HG03439 (cell line): ENCODE results near the gene ZBED5.
"Not testable (repeated sequence)": the region's sequence is repeated elsewhere in the genome, so short reads cannot be mapped to it uniquely, and the experiment has no call there.

Experiments used
- ATAC-seq: cut with Tn5 transposase; IDR thresholded peaks from one replicate; pipeline ENCODE4 v1.9.1; 2021; ENCODE audit warnings: mild to moderate bottlenecking, moderate library complexity; ENCODE audit not compliant: unreplicated experiment

The ZBED5 gene

DNA sequence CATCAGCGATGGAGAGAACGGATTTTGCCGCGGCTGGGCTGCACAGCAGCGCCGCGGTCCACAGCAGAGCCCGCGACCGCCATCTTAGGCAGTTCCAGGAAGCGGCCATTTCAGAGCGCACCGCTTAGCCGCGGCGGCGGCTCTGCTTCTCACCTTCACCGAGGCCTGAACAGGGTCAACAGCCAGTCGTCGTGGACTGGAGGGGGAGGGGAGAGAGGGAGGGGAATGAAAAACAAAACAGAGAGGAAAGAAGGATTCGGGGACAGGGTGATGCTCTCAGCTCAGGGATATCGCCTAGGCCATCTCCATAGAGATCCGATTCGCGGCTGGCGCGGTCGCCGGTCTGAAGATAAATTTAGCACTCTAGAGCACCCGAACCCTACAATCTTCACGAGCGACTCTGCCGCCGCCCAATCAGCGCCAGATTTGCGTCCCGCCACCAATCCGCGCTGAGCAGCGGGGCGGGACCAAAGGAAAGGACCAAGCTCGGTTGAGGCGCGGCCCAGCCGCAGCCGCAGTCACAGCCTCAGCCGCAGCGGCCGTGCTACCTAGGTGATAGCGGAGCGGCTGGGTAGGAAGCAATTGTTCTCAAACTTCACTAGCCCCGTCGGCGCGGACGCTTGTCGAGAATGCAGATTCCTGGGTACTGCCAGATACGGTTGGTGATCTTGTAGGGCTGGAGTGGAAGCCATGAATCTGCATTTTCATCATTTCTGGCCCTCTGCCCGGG is at the start of gene ZBED5:
ZBED5 (minus strand) TSS at position 345 of the 730 bp plus-strand sequence. CDS start 3,108 bp downstream, outside the sequence.
- peak; percentile 92 for ATAC-seq

DNA sequence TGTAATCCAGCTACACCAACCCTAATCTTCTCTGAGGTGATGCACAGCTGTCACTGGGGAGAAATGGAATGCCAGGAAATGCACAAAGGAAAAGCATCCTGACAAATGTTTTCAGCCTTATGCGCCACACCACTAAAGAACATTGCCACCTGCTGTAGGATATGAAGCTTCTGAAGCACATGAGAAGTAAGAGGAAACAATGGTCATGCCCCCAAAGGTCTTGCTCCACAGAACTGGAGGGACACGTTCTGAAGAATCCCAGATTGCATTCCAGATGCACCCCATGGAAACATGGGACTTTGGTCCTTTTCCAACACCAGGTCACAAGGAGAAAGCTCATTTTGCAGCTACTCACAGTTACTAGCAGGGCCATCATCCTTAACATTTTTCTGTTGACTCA is 48.7 kb upstream of the ZBED5 start:
- no peak for ATAC-seq

DNA sequence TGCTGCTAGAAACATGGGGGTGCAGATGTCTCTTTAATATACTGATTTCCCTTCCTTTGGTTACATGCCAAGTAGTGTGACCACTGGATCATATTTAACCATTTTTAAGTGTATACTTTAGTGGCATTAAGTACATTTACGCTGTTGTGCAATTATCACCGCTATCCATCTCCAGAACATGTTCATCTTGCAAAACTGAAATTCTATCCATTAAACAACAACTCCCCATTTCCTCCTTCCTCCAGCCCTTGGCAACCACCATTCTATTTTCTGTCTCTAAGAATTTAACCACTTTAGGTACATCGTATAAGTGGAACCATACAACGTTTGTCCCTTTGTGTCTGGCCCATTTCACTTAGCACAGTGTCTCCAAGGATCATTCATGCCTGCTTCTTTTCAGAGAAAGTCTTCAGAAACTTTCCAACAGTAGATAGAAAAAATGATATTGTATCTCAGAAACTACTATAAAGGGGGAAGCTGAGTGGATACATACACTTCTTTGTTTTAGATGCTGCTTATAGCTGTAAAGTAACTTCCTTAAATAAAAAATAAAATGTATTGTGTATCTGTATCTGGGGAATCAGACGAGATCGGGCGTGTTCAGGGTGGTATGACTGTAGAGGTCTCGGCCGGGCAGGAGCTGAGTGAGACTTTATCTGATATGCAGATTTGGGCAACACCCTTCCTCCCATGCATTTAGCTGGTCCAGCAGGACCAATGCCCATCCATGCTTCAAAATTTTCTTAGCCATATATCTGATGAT is 44.6 kb upstream of the ZBED5 start:
- no peak for ATAC-seq

DNA sequence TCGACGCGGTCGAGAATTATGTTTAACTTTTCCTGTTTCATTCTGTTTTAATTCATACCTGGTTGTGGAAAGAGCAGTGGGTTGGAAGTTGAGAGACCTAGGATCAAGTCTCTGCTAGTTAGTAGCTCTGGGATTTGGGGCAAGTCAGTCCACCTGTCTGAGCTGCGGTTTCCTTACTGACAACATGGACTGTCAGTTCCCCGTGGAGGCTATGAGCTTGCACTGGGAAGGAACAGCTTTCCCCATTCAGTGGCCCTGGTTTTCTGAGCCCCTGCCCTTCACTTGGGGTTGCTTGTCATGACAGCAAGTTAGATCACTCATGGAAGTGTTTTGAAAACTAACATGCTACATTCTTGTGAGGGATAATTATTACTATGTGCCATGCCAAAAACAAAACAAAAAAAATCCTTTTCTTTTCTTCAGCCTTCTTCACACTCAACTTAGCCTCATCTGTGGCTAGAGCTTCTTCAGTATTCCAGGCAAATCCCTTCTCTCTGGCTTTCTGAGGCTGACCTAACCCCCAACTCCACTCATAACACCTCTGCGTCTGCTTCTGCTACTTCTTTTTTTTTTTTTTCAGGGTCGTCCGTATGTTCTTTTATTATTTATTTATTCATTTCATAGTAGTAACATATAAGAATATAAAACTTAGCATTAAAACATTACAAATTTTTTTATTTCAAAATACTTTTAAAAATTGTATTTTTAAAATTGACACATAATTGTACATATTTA is 43.0 kb upstream of the ZBED5 start:
- no peak for ATAC-seq

DNA sequence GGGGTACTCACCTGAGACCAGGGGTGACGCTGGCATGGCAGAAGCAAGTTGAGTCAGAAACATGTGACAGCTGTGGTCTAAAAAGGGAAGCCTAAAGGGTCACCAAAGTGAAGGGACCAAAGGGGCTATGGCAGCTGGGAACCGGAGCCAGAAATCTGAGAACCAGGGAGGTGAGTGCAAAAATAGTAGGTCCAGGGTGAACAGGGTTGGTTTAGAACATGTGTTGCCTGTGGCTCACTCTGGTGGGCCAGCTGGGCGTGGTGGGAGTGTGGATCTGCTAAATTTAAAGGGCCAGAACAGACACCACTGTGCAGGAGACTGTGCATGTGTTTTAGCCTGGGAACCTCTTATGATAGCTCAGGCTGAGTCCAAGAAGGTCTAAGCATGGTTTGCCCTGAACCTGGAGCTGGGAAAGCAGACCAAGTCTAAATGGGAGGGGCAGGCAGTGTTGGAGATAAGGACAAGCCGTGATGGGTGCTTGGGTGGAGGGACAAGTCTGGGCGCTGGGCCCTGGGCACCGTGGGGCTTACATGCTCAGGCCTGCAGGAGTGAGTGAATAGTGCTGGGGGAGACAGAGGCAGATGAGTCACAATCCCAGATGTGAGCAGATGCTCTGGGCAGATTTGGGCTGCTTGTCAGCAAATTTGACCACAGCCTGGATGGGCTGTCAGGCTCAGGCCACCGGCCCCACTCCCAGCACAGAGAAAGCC is 41.4 kb upstream of the ZBED5 start:
- ATAC-seq: no peak

DNA sequence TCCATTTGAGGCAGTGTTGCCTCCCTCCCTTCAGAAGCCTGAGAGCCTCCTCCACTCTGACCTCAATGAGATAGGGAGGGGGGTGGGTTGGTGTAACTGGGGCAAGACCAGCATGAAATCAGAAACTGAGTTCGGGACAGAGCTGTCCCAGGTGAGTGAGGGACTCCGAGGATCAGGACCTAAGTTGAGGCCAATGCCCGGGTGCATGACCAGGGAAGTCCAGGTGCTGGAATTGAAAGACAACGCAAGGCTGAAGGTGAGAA is 40.8 kb upstream of the ZBED5 start:
- ATAC-seq: no peak

DNA sequence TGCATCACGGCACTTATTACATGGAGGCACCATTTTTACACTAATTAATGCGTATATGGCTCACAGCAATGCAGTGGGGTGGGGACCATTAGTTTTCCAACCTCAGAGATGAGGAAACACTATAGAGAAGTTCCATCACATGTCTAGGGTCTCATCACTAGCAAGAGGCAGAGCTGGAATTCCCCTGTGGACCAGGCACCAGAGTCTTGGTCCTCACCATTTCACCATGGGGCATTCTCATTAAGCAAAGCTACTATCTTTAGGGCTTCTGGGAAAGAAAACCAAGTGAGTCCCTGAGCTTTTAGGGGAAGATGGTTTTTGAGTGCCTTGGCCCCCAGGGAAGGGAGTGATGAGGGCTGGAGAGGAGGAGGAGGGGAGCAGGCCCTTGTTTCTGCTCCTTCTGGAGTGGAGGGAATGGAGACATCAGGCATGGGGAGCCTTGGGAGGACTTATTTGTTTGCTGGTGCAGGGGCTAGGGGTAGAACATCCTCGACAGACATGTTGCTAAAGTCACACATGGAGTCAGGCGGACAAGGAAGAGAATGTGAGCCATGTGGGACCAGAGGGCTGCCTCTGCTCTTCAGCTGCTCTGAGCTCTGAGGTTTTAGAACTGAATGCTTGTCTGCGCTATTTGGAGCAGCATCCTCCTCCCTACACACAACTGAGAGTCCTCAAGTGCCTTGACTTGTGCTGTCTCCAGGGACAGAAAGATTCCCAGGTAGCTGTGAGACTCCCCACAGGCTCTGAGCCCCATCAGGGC is 40.3 kb upstream of the ZBED5 start:
- no peak for ATAC-seq

DNA sequence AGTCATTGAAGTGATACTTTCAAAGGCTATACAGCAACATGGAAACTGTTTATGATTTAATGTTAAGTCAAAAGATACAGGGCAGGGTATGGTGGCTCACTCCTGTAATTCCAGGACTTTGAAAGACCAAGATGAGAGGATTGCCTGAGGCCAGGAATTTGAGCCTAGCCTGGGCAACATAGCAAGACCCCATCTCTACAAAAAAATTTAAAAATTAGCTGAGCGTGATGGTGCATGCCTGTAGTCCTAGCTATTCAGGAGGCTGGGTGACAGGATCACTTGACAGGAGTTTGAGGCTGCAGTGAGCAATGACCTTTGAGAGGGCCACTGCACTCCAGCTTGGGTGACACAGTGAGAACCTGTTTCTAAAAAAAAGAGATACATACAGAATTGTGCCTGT is 39.3 kb upstream of the ZBED5 start:
- ATAC-seq: no peak

DNA sequence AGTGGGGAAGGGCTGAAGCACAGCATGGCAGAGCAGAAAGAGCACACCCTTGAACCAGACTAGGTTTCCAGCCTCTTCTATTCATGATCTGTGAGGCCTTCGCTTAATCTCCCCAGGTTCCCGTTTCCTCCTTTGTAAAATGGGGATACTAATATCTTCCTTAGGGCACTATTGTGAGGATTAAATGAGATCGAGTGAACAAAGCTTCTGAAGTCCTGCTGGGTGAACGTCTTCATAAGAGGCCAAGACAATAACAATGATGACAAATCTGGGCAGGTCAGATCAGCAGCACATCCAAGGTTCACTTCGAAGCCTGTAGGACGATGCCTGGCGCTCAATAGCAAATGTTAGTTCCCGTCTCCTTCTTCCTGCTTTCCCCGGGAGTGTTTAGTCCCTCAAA is 38.6 kb upstream of the ZBED5 start:
- no peak for ATAC-seq

DNA sequence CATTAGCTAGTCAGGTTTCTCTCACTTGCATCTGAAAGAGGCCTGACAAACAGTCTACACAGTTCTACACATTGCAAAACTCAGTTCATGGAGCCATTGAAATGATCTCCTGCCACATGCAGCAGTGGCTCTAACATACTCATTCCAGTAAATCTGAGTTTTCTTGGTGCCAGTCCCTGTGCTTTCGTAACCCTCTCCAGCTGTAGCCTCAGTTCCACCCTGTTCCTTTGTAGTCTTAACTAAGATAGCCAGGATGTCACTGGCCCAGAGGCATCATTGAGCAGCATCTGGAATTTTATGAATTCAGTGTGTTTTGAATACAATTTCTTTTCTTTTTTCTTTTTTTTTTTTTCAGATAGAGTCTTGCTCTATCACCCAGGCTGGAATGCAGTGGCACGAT is 37.4 kb upstream of the ZBED5 start:
- no peak for ATAC-seq

DNA sequence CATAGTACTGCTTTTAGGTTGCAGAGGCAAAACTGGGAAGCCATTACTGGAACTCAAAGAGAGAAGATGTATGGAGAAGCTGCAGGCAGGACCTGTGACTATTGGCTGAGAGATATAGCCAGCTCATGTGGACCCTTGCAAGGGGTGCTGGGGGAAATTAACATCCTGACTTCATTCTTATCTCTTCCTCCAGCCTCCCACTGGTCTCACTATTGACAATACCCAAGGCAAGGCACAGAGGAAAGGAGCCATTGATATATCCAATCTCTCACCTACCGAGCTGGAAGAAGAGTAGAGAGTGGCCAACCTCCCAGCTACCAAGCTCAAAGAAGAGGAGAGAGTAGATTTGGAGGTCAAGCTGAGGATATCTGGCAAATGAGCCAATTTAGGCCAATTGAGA is 36.8 kb upstream of the ZBED5 start:
- no peak for ATAC-seq

DNA sequence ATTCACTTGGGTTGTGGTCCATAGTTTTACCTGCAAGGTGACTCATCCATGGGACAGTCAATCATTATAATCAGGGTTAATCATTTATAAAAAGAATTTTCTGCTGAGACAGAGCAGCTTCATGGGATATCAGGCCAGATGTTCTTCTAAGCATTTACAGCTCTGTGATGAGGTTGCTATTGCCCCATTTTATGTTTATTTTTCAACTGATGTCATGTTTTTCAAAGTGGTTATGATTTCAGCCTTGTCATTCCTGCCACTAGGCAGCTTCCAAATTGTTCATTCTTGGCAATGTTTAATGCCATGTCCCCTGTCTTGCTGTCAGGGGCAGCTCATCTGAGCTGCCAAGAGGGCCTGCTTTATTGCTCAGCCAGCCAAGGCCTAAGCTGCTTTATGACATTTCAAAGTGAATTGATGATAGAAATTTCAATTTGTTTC is 35.9 kb upstream of the ZBED5 start:
- no peak for ATAC-seq

DNA sequence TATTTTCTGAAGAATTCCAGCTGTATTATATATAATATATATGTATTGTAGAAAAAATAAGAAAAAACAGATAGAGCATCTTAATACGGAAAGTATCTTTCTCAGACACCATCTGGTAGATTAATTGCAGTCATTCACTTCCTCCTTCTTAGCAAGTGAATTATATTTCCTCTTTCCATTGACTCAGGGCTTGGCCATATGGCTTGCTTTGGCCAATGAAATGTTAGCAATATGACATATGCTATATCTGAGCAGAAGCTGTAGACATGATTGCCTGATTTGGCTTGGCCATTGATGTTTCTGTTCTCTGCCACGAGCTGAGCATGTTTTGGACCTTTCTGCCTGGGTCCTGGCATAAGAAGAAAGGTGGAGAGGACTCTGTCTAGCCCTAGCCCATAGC is 34.4 kb upstream of the ZBED5 start:
- no peak for ATAC-seq

DNA sequence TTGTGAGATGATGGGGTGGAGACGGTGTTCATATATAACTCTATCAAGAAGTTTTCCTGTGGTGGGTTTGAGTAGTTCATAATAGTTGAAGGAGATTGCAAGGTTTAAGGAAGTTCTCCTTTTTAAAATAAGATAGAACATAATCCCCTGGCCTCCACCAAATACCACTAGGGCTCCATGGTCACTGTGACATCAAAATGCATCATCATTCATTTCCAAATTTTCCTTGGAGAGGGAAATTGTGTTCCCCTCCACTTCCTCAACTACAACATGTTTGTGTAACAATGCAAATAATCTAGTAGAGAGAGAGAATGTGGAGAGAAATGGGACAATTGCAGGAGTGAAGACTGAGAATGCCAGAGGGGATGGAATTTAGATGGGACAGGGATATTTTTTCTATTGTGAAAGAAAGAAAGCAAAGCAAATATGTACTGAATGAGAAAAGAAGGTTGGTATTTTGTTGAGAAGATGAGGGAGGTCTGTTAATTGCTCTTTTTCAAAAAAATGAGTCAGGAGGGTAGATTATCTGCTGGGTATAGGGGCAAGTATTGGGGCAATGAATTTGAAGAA is 33.4 kb upstream of the ZBED5 start:
- ATAC-seq: no peak

DNA sequence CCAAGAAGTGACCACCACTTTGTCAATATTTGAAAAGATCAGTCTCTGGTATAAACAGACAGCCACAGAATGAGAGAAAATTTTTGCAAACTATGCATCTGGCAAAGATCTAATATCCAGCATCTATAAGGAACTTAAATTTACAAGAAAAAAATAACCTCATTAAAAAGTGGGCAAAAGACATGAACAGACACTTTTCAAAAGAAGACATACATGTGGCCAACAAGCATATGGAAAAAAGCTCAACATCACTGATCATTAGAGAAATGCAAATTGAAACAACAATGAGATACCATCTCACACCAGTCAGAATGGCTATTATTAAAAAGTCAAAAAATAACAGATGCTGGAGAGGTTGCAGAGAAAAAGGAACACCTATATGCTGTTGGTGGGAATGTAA is 32.2 kb upstream of the ZBED5 start:
- not testable (repeated sequence) for ATAC-seq

DNA sequence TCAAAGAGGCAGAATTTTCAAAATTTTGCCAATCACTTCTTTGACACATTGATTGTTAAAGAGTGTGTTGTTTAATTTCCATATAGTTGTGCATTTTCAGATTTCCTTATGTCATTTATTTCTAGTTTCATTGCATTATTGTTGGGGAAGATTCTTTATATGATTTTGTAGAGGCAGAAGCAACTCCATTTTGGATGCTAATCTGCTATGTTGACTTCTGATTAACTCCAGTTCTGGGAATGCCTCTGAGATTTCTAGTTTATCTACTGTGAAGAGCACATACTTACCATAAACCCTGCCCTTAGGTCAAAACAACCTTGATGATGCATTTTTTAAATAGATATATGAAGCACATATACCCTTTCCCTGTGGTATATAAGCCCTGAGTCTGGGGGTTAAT is 29.5 kb upstream of the ZBED5 start:
- ATAC-seq: no peak

DNA sequence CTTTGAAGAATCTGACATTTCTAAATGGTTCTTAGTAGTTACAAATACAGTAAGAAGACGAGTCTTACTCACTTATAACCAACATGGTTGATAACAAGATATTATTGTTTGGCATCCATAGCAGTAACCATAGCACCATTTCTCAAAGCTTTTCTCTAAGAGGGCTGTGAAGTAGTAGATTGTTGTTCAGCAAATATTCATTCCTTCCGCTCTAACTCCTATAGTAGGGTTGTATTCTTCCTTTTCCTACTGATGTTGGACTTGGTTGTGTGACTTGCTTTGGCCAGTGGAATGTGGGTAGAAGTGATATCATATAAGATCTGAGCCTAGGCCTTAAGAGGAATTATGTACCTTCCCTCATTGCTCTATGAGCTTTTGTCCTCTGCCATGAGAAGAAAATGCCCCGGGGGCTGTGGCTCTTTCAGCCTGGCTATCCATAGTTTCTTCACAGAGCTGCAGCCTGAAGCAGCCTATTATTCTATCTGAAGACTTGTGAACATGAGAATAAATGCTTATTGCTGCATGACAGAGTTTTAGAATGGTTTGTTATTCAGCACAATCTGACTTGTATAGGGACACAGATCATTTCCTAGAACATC is 28.9 kb upstream of the ZBED5 start:
- no peak for ATAC-seq

DNA sequence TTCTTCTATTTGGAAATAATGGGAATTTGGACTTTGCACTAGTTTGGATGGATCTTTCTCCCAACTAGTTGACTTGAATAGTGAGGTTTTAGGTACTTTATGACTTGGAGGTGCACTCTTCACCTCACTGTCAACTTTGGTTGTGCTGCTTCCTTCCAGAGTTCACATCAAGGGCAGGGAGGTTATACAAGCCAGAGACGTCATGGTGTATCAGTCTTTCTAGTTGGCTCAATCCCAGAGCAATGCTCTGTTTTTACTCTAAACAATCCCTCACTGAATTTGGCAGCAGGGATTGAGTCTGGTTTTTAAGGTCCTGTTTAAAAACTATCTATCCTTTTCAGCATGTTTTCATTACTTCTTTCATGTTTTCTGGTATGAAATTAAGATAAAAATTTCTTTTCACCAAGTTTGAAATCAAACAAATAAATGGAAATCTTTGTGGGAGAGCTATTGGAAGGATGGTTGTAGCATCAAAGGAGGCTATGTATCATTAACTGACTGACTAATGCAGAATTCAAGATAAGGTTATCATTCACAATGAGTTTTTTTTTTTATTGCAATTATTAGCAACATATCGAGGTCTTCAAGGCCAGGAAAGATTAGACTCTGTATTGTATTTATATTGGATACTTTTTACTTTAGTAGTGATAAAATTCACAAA is 28.0 kb upstream of the ZBED5 start:
- no peak for ATAC-seq

DNA sequence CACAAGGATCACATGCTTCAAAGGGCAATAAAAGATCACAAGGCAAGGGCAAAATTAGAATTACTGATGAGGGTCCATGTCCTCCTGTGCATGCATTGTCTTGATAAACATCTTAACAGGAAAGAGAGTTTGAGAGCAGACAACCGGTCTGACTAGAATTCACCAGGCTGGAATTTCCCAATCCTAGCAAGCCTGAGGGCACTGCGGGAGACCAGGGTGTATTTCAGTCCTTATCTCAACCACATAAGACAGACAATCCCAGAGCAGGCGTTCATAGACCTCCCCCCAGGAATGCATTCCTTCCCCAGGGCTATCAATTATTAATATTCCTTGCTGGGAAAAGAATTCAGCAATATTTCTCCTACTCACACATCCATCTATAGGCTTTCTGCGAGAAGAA is 26.4 kb upstream of the ZBED5 start:
- ATAC-seq: not testable (repeated sequence)
